Fibroblast of lung (primary cell): ENCODE results near the gene RASIP1. TPM values are rescaled to one million over a fixed set of nuclear protein-coding genes. Genes with fewer than 3 reads are reported as not detected.

Experiments used
- DNase-seq, 2 donors: peaks; one replicate each; pipeline versions ENCODE4 v3.0.0 to v3.0.0-alpha.2; 2010; ENCODE audit warnings: low read depth in 2 of 2
- H2AFZ ChIP-seq: 2 replicates; pipeline ENCODE4 v1.5.1; 2012; ENCODE audit warnings: low read length, control low read depth, inconsistent platforms
- H3K27ac ChIP-seq: 2 replicates; pipeline ENCODE4 v1.5.1; 2011; ENCODE audit warnings: low read length, control low read depth; ENCODE audit not compliant: insufficient read depth
- H3K27me3 ChIP-seq: 2 replicates; pipeline ENCODE4 v1.5.1; 2011; ENCODE audit warnings: mild to moderate bottlenecking, low read length; ENCODE audit not compliant: control insufficient read depth, insufficient read depth
- H3K36me3 ChIP-seq: 2 replicates; pipeline ENCODE4 v1.5.1; 2011; ENCODE audit warnings: low read length; ENCODE audit not compliant: control insufficient read depth, insufficient read depth
- H3K4me1 ChIP-seq: 2 replicates; pipeline ENCODE4 v1.5.1; 2011; ENCODE audit warnings: low read length; ENCODE audit not compliant: control insufficient read depth, insufficient read depth; ENCODE audit errors: extremely low read depth
- H3K4me2 ChIP-seq: 2 replicates; pipeline ENCODE4 v1.5.1; 2011; ENCODE audit warnings: low read length, control low read depth; ENCODE audit not compliant: insufficient read depth; ENCODE audit errors: extremely low read depth
- H3K4me3 ChIP-seq, 4 experiments: fragments of 200-600 bp in 1 of 4; sonication (generic) in 1 of 4; replicated peaks in 1 of 4; 2 replicates each; pipeline ENCODE4 v1.5.1; 2011 to 2016; ENCODE audit warnings: low read length in 4 of 4, low read depth in 3 of 4, mild to moderate bottlenecking in 3 of 4, control low read depth in 2 of 4, inconsistent platforms in 1 of 4, mixed read lengths in 1 of 4; ENCODE audit not compliant: insufficient read depth in 1 of 4; ENCODE audit errors: control extremely low read depth in 1 of 4
- H3K79me2 ChIP-seq: 2 replicates; pipeline ENCODE4 v1.5.1; 2012; ENCODE audit warnings: mild to moderate bottlenecking, low read length, inconsistent platforms; ENCODE audit not compliant: control insufficient read depth, insufficient read depth
- H3K9ac ChIP-seq: 2 replicates; pipeline ENCODE4 v1.5.1; 2011; ENCODE audit warnings: mild to moderate bottlenecking, low read length, control low read depth; ENCODE audit not compliant: insufficient read depth
- H3K9me3 ChIP-seq: 2 replicates; pipeline ENCODE4 v1.5.1; 2012; ENCODE audit warnings: low read depth, low read length; ENCODE audit not compliant: control insufficient read depth, insufficient read depth
- H4K20me1 ChIP-seq: 2 replicates; pipeline ENCODE4 v1.5.1; 2011; ENCODE audit warnings: low read length; ENCODE audit not compliant: control insufficient read depth, insufficient read depth; ENCODE audit errors: extremely low read depth
- EZH2 ChIP-seq: IDR thresholded peaks from 2 replicates; pipeline ENCODE4 v1.5.1; 2012; ENCODE audit warnings: low read length, control low read depth, mild to moderate bottlenecking; ENCODE audit errors: missing control alignments
- polyA plus RNA-seq, 2 donors: library from polyadenylated mRNA; depleted of rRNA in 1 of 2; stranded (reverse) in 1 of 2; unstranded in 1 of 2; fragments of >200 nt; gene quantifications; 2 replicates each; pipeline ENCODE4 v1.2.1, GENCODE V29; 2011 to 2012; ENCODE audit warnings: missing spikeins in 1 of 2
- total RNA-seq: library from RNA; depleted of rRNA; stranded (reverse); fragments of >200 nt; gene quantifications from 2 replicates; pipeline ENCODE4 v1.2.1, GENCODE V29; 2014
- TF ChIP-seq, protein P1 (sequence below), 2 donors: IDR thresholded peaks in 1 of 2; conservative IDR thresholded peaks in 1 of 2; 1 replicate in 1 of 2; 2 replicates in 1 of 2; pipeline ENCODE4 v1.5.1; 2011 to 2012; ENCODE audit warnings: low read length in 2 of 2, control low read depth in 1 of 2, inconsistent platforms in 1 of 2, low read depth in 1 of 2, mild to moderate bottlenecking in 1 of 2

Gene RASIP1
- total and polyA plus RNA-seq, 2 donors (not counting 1 experiment from before 2014, with no cell fraction given): 0.99 to 1.6 TPM

DNA sequence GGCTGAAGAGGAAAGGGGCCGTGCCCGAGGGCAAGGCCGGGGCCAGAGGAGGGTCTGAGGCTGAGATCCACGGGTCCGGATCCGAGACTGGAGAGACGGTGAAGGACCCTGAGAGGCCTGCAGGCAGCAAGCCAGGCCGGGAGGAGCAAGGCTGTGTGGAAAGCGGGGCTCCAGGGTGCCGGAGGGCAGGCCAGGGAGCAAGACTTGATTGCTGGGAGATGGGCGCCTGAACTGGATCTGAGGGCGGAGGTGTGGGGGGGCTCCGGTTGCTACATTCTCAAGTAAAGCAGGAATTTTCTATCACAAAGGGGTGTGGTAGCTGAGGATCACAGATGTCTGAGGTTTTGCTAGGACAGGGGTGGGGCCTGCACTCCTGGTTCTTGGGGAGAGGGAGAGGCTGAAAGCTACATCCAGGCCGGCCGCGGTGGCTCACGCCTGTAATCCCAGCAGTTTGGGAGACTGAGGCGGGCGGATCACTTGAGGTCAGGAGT lies 24.7 kb downstream of the RASIP1 start:
- Histone ChIP-seq H2AFZ (no peak overlapping the region), H3K9me3 (no peaks in the 10 kb centered on the region), H4K20me1 (no peaks in the 10 kb centered on the region), H3K4me2 (peak overlapping the region; percentile 66), H3K79me2 (no peaks in the 10 kb centered on the region), H3K27me3 (no peaks in the 10 kb centered on the region), H3K27ac (no peak overlapping the region), H3K9ac (no peak overlapping the region), H3K36me3 (no peaks in the 10 kb centered on the region), H3K4me3 (peak overlapping the region in 2 of 4 experiments; percentile 6 to 71), H3K4me1 (peaks cover 11% of the 10 kb centered on the region)
- no peak for TF ChIP-seq EZH2
- TF ChIP-seq, protein P1, sequence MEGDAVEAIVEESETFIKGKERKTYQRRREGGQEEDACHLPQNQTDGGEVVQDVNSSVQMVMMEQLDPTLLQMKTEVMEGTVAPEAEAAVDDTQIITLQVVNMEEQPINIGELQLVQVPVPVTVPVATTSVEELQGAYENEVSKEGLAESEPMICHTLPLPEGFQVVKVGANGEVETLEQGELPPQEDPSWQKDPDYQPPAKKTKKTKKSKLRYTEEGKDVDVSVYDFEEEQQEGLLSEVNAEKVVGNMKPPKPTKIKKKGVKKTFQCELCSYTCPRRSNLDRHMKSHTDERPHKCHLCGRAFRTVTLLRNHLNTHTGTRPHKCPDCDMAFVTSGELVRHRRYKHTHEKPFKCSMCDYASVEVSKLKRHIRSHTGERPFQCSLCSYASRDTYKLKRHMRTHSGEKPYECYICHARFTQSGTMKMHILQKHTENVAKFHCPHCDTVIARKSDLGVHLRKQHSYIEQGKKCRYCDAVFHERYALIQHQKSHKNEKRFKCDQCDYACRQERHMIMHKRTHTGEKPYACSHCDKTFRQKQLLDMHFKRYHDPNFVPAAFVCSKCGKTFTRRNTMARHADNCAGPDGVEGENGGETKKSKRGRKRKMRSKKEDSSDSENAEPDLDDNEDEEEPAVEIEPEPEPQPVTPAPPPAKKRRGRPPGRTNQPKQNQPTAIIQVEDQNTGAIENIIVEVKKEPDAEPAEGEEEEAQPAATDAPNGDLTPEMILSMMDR (conservative IDR thresholded peaks at IDR 0.05 in 1 of 2, IDR thresholded peaks at IDR 0.05 in 1 of 2; ENCODE audit: low read depth in 1 of 2, low read length in 2 of 2): no peak
- no peak for DNase-seq

DNA sequence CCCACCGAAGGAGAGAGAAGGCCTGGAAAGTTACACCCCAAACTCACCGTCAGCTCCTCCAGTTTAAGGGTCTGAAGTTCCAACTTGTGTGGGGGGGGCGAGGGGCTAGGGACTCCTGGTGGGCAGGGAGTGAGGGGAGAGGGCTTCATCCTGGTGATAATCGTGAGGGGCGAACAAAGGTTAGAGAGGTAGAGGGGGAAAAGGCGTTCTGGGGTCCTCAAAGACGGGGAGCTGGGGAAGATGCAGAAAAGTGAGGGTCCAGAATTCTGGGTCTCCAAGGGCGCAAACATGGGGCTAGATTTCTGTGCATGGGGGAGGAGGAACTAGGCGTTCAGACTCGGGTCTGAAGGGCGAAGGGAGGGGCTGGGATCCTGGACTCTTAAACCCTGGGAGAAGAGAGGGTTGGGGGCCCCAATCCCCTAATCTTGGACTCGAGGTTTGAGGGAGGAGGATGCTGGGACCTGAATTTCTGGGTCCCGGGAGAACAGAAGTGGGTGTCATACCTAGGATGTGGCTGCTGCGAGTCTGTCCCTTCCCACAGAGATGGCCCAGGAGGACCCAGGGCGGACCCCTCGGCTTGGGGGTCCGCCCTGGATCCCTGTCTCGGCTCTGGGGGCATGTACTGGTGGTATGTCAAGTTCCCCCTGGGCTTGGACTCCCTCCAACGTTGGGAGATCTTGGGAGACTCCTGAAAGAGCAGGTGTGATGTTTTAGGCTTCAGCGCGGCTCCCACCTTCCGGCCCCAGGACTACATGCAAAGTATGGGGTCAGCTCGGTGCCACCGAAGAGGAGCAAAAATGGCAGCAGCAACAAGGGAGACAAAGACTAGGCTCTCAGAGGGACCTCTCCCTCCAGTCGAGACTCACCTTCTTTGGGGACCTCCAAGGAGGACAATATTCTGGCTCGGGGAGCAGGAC lies 25.4 kb downstream of the RASIP1 start:
- no peaks in the 10 kb centered on the region for H3K79me2 ChIP-seq
- no peak for DNase-seq
- H3K9me3 ChIP-seq: no peaks in the 10 kb centered on the region
- H4K20me1 ChIP-seq: no peaks in the 10 kb centered on the region
- peaks cover 11% of the 10 kb centered on the region for H3K4me1 ChIP-seq
- peak overlapping the region; percentile 67 for H3K27ac ChIP-seq
- no peak overlapping the region for H2AFZ ChIP-seq
- H3K36me3 ChIP-seq: no peaks in the 10 kb centered on the region
- peak overlapping the region; percentile 36 for H3K9ac ChIP-seq
- peak overlapping the region; percentile 47 to 71 (median 60) for H3K4me3 ChIP-seq
- peak overlapping the region; percentile 94 for H3K4me2 ChIP-seq
- no peaks in the 10 kb centered on the region for H3K27me3 ChIP-seq
- TF ChIP-seq EZH2: no peak
- TF ChIP-seq, protein P1 (conservative IDR thresholded peaks at IDR 0.05 in 1 of 2, IDR thresholded peaks at IDR 0.05 in 1 of 2; ENCODE audit: low read depth in 1 of 2, low read length in 2 of 2): no peak

DNA sequence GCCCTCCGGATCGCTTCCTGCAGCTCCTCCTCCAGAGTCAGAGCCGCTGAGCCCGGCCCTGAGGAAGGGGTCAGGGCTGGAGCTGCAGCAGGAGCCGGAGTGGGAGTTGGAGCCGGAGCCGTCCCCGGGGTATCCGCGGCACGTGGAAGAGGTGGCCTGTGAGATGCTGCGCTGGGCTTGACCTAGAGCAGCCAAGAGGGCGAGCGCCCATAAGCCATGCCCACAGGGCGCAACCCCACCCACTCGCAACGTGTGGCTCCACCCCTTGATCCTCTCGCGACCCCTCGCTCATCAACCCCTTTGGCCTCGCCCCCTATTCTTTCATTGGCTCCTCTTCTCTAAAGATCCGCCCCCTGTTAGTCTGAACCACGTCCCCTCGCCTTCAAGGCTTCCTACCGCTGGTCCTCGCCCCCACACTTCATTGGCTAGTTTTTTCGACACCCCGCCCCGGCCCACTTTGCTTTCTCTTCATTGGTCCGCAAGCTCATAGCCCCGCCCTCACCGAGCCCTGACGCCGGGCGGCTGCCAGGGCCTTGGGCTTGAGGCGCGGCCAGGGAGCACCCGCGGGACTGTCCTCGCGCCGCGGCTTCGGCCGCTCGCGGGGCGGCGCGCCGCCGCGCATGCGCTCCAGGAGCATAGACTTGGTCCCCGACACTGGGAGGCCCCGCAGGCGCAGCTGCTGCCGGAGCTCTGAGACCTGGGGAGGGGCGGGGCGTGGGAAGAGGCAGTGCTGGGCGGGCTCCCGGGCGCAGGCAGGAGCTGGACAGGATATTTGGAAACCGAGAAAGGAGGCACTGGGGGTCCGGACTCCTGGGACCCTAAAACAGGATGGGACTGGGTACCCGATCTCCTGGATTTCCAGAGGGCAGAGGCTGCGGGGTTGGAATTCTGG lies 26.3 kb downstream of the RASIP1 start:
- peak overlapping the region; percentile 94 for H3K4me2 ChIP-seq
- H3K27ac ChIP-seq: peak overlapping the region; percentile 67
- no peaks in the 10 kb centered on the region for H3K36me3 ChIP-seq
- no peaks in the 10 kb centered on the region for H3K9me3 ChIP-seq
- H3K4me3 ChIP-seq: peak overlapping the region; percentile 71 to 87 (median 82)
- H3K4me1 ChIP-seq: peaks cover 11% of the 10 kb centered on the region
- no peaks in the 10 kb centered on the region for H3K79me2 ChIP-seq
- peak overlapping the region; percentile 78 for H2AFZ ChIP-seq
- no peak for TF ChIP-seq EZH2
- TF ChIP-seq, protein P1 (conservative IDR thresholded peaks at IDR 0.05 in 1 of 2, IDR thresholded peaks at IDR 0.05 in 1 of 2; ENCODE audit: low read depth in 1 of 2, low read length in 2 of 2): no peak
- H3K9ac ChIP-seq: peak overlapping the region; percentile 52
- no peaks in the 10 kb centered on the region for H3K27me3 ChIP-seq
- H4K20me1 ChIP-seq: no peaks in the 10 kb centered on the region
- peak; percentile 99 for DNase-seq
